Activated CD4-positive, alpha-beta T cell treated with anti-CD3 and anti-CD28 coated beads, Interleukin-2, amount 10 ng/mL, durations not matched to agents 24 days and 14 days (primary cell): ENCODE measurements around the gene ABCC12. TPM values are rescaled to one million over a fixed set of nuclear protein-coding genes. Genes with fewer than 3 reads are reported as not detected.
A peak's percentile ranks its signal among the peaks of the same experiment; 100 is the strongest.

Experiments
- DNase-seq: peaks from one replicate; pipeline ENCODE4 v3.0.0; 2022
- H3K27ac Mint-ChIP-seq: one replicate; pipeline ENCODE4 v1.8.0; 2022; ENCODE audit warnings: mild to moderate bottlenecking, mixed read lengths
- H3K27me3 Mint-ChIP-seq: one replicate; pipeline ENCODE4 v1.8.0; 2022; ENCODE audit warnings: mixed read lengths
- H3K36me3 Mint-ChIP-seq: one replicate; pipeline ENCODE4 v1.8.0; 2022; ENCODE audit warnings: low read depth, mild to moderate bottlenecking, mixed read lengths
- H3K4me1 Mint-ChIP-seq: one replicate; pipeline ENCODE4 v1.8.0; 2021; ENCODE audit warnings: mixed read lengths
- H3K4me3 Mint-ChIP-seq: one replicate; pipeline ENCODE4 v1.8.0; 2022; ENCODE audit warnings: mild to moderate bottlenecking, moderate library complexity, mixed read lengths
- H3K9me3 Mint-ChIP-seq: one replicate; pipeline ENCODE4 v1.8.0; 2021; ENCODE audit warnings: mixed read lengths
- intact Hi-C: fragments of 100-400 bp; cut with micrococcal nuclease; formaldehyde crosslinking; loops from one replicate; pipeline ENCODE4 v1.15.1; 2023
- total RNA-seq: library from RNA; stranded (reverse); gene quantifications from 2 replicates; pipeline ENCODE4 v1.2.3, GENCODE V29; 2022

The ABCC12 gene
- total RNA-seq, 1 donor from 2014 or later = not detected

GRCh38 chr16:48133455-48134211 lies 22.2 kb downstream of the ABCC12 start:
- no peak overlapping the region for H3K27ac Mint-ChIP-seq
- DNase-seq = no peak
- intact Hi-C loops = no loop called here
- H3K36me3 Mint-ChIP-seq = no peaks in the 10 kb centered on the region
- no peaks in the 10 kb centered on the region for H3K4me1 Mint-ChIP-seq
- H3K4me3 Mint-ChIP-seq = no peak overlapping the region
- H3K9me3 Mint-ChIP-seq = no peaks in the 10 kb centered on the region
- H3K27me3 Mint-ChIP-seq = peaks cover 2% of the 10 kb centered on the region

GRCh38 chr16:48132696-48133095 lies 23.1 kb downstream of the ABCC12 start:
- H3K27ac Mint-ChIP-seq = no peak overlapping the region
- intact Hi-C loops = no loop called here
- H3K27me3 Mint-ChIP-seq = peaks cover 2% of the 10 kb centered on the region
- H3K4me1 Mint-ChIP-seq = no peaks in the 10 kb centered on the region
- no peak for DNase-seq
- no peak overlapping the region for H3K4me3 Mint-ChIP-seq
- H3K36me3 Mint-ChIP-seq = no peaks in the 10 kb centered on the region
- H3K9me3 Mint-ChIP-seq = no peaks in the 10 kb centered on the region

- no peak for DNase-seq
- H3K36me3 Mint-ChIP-seq = no peaks in the 10 kb centered on the region
- H3K27ac Mint-ChIP-seq = no peak overlapping the region
- no peak overlapping the region for H3K4me3 Mint-ChIP-seq
- peaks cover 2% of the 10 kb centered on the region for H3K27me3 Mint-ChIP-seq
- intact Hi-C loops = no loop called here
- H3K9me3 Mint-ChIP-seq = no peaks in the 10 kb centered on the region
- peaks cover 5% of the 10 kb centered on the region for H3K4me1 Mint-ChIP-seq
Measured at GRCh38 chr16:48131201-48131935, 24.4 kb downstream of the ABCC12 start.

- intact Hi-C loops = no loop called here
Measured at GRCh38 chr16:48129926-48130325, 25.9 kb downstream of the ABCC12 start.

GRCh38 chr16:48128769-48129168 lies 27.0 kb downstream of the ABCC12 start:
- peaks cover 9% of the 10 kb centered on the region for H3K4me1 Mint-ChIP-seq
- H3K27ac Mint-ChIP-seq = no peak overlapping the region
- H3K4me3 Mint-ChIP-seq = no peak overlapping the region
- no peaks in the 10 kb centered on the region for H3K36me3 Mint-ChIP-seq
- DNase-seq = no peak
- H3K9me3 Mint-ChIP-seq = no peaks in the 10 kb centered on the region
- intact Hi-C loops = no loop called here
- peaks cover 2% of the 10 kb centered on the region for H3K27me3 Mint-ChIP-seq

More at GRCh38 chr16:48129926-48130325, 25.9 kb downstream of the ABCC12 start:
- Mint-ChIP-seq H3K4me3 (no peak overlapping the region), H3K27me3 (peaks cover 2% of the 10 kb centered on the region), H3K36me3 (no peaks in the 10 kb centered on the region), H3K4me1 (peaks cover 5% of the 10 kb centered on the region), H3K9me3 (no peaks in the 10 kb centered on the region), H3K27ac (no peak overlapping the region)
- DNase-seq = no peak

GRCh38 chr16:48126801-48127644 lies 28.8 kb downstream of the ABCC12 start:
- H3K4me3 Mint-ChIP-seq = no peak overlapping the region
- H3K36me3 Mint-ChIP-seq = no peaks in the 10 kb centered on the region
- intact Hi-C loops = no loop called here
- H3K27ac Mint-ChIP-seq = no peak overlapping the region
- DNase-seq = no peak
- H3K9me3 Mint-ChIP-seq = peaks cover 3% of the 10 kb centered on the region
- peaks cover 21% of the 10 kb centered on the region for H3K4me1 Mint-ChIP-seq
- no peaks in the 10 kb centered on the region for H3K27me3 Mint-ChIP-seq

- intact Hi-C loops = no loop called here
- Mint-ChIP-seq H3K9me3 (peaks cover 3% of the 10 kb centered on the region), H3K27me3 (no peaks in the 10 kb centered on the region)
Measured at GRCh38 chr16:48125888-48126287, 29.9 kb downstream of the ABCC12 start.

GRCh38 chr16:48124266-48124665 lies 31.5 kb downstream of the ABCC12 start:
- no peak overlapping the region for H3K4me3 Mint-ChIP-seq
- H3K27ac Mint-ChIP-seq = no peak overlapping the region
- H3K9me3 Mint-ChIP-seq = peaks cover 3% of the 10 kb centered on the region
- intact Hi-C loops = no loop called here
- no peaks in the 10 kb centered on the region for H3K27me3 Mint-ChIP-seq
- no peaks in the 10 kb centered on the region for H3K36me3 Mint-ChIP-seq
- DNase-seq = no peak
- peaks cover 21% of the 10 kb centered on the region for H3K4me1 Mint-ChIP-seq

More at GRCh38 chr16:48125888-48126287, 29.9 kb downstream of the ABCC12 start:
- DNase-seq = no peak
- Mint-ChIP-seq H3K36me3 (no peaks in the 10 kb centered on the region), H3K4me1 (peaks cover 21% of the 10 kb centered on the region), H3K4me3 (no peak overlapping the region), H3K27ac (no peak overlapping the region)

GRCh38 chr16:48123104-48123788 lies 32.5 kb downstream of the ABCC12 start:
- Mint-ChIP-seq H3K27ac (peak overlapping the region; percentile 79), H3K9me3 (peaks cover 3% of the 10 kb centered on the region), H3K36me3 (no peaks in the 10 kb centered on the region), H3K27me3 (no peaks in the 10 kb centered on the region), H3K4me3 (peak overlapping the region; percentile 21), H3K4me1 (peaks cover 25% of the 10 kb centered on the region)
- DNase-seq = peak; percentile 69
- intact Hi-C loops = loop anchor here (1.0 kb wide), 3 partner anchors 35 to 1009 kb away; no protein-coding TSS in a partner anchor

GRCh38 chr16:48121276-48121675 lies 34.5 kb downstream of the ABCC12 start:
- no peaks in the 10 kb centered on the region for H3K36me3 Mint-ChIP-seq
- intact Hi-C loops = no loop called here
- peaks cover 3% of the 10 kb centered on the region for H3K9me3 Mint-ChIP-seq
- DNase-seq = no peak
- H3K4me1 Mint-ChIP-seq = peaks cover 19% of the 10 kb centered on the region
- H3K27ac Mint-ChIP-seq = no peak overlapping the region
- no peak overlapping the region for H3K4me3 Mint-ChIP-seq
- H3K27me3 Mint-ChIP-seq = no peaks in the 10 kb centered on the region

GRCh38 chr16:48118841-48119240 lies 37.0 kb downstream of the ABCC12 start:
- intact Hi-C loops = no loop called here
- Mint-ChIP-seq H3K4me1 (peaks cover 16% of the 10 kb centered on the region), H3K9me3 (peaks cover 3% of the 10 kb centered on the region), H3K36me3 (no peaks in the 10 kb centered on the region), H3K27ac (no peak overlapping the region), H3K4me3 (no peak overlapping the region), H3K27me3 (no peaks in the 10 kb centered on the region)
- no peak for DNase-seq

GRCh38 chr16:48117217-48118105 lies 38.3 kb downstream of the ABCC12 start:
- Mint-ChIP-seq H3K36me3 (no peaks in the 10 kb centered on the region), H3K9me3 (peaks cover 3% of the 10 kb centered on the region), H3K27me3 (no peaks in the 10 kb centered on the region), H3K27ac (no peak overlapping the region), H3K4me3 (no peak overlapping the region), H3K4me1 (peaks cover 6% of the 10 kb centered on the region)
- peak; percentile 85 for DNase-seq
- intact Hi-C loops = loop anchor here (2.0 kb wide), 1 partner anchor 975 kb away; the partner anchor contains the start of gene NETO2
